HG03439 (cell line): ENCODE measurements around the gene POMGNT2.

Experiments used
- ATAC-seq: cut with Tn5 transposase; IDR thresholded peaks from one replicate; pipeline ENCODE4 v1.9.1; 2021; ENCODE audit warnings: mild to moderate bottlenecking, moderate library complexity; ENCODE audit not compliant: unreplicated experiment

The POMGNT2 gene

GRCh38 chr3:43104039-43104438 lies 1.8 kb downstream of the POMGNT2 start:
- no peak for ATAC-seq

DNA sequence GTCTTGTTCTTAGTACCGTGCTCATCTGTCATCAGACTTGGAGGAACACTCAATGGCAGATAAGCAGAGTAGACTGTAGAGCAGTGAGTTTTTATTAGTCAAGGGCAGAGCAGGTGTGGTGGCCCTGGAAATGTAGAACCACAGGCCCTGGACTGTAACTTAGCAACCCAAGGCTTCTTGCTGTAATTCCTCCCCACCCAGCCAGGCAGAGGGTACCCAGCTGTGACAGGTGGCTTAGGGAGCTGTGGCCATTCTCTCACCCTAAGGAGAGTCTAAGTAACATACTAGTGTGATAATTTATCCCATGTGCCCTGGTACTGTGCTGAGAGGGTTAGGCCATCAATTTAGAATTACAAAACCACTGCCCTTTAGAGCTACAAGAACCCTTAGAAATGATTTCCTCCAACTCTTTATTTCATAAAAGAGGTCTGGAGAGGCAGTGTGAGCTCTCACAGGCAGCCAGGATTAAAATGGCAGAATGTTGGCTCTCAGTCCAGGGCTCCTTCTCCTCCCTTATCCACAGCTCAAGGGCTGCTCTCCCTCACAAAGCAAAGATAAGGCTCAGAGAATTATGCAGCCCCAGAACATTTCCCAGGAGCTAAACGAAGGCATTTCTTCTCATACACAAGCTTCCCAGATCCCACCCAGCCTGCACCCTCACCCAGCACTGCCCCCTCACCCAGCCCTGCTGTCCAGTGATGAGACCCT lies 3.0 kb downstream of the POMGNT2 start:
- ATAC-seq, result no peak

- ATAC-seq, result no peak
Observed at GRCh38 chr3:43098761-43099160, 7.1 kb downstream of the POMGNT2 start.

GRCh38 chr3:43097400-43098080 lies 8.3 kb downstream of the POMGNT2 start:
- no peak for ATAC-seq

- ATAC-seq, result no peak
Observed at GRCh38 chr3:43096761-43097160, 9.1 kb downstream of the POMGNT2 start.

- ATAC-seq, result no peak
Observed at GRCh38 chr3:43095370-43095769, 10.5 kb downstream of the POMGNT2 start.

DNA sequence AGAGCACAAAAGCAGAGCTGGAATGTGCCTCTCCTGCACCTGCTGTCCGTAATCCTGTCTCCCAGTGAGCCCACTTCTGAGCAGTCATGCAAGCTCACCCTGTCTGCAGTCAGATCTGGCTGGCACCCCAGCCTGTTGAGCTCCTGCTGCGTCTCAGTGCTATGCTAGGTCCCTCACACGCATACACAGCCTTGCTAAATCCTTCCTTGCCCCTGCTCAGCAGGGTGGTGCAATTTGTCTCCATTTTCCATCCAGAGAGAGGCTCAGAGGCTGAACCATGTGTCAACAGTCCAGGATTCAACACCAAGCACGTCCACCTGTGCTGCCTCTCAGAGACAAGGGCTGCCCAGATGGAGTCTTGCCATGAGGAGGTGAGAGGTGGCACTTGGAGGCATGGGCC lies 11.0 kb downstream of the POMGNT2 start:
- ATAC-seq, result no peak

- ATAC-seq, result no peak
Observed at GRCh38 chr3:43094381-43094780, 11.5 kb downstream of the POMGNT2 start.

GRCh38 chr3:43093974-43094373 lies 11.9 kb downstream of the POMGNT2 start:
- no peak for ATAC-seq

GRCh38 chr3:43093006-43093405 lies 12.9 kb downstream of the POMGNT2 start:
- ATAC-seq, result no peak

DNA sequence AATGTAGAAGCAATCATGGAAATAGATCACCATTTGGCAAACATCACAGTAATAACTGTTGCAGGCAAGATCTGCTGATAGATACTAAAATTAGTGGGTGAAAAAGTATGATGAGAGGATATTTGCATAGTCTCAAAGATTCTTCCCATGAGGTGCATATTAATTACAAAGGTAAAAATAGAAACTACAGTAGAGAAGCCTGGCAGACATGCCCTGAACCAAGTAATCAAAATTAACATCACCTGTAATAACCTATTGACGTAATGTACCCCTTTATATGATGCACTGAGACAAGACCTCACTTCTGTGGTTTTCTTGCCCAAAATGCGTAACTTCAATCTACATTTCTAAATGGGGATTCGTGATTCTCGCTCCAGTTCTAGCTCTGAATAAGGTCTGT lies 14.4 kb downstream of the POMGNT2 start:
- no peak for ATAC-seq

- no peak for ATAC-seq
Observed at GRCh38 chr3:43090238-43090637, 15.6 kb downstream of the POMGNT2 start.

DNA sequence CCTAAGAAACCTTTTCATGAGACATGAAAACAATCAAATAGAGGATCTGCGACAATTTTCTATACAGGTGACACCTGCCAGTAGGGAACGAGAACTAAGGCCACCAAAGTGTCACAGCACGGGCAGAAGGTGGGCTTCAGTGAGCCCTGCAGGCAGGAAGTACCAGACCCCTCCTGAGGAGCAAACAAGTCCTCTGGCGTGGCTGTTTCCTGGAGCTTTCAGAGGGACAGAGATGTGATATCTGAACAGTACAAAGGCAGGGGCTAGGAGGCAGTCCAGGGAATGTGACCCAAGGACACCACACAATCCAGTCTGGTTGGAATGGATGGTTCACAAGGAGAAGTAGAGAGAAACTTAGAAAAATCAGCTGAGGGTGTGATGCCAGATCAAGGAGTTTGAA lies 16.8 kb downstream of the POMGNT2 start:
- ATAC-seq, result no peak

GRCh38 chr3:43087249-43087776 lies 18.6 kb downstream of the POMGNT2 start:
- ATAC-seq, result no peak

GRCh38 chr3:43086460-43087165 lies 19.3 kb downstream of the POMGNT2 start:
- ATAC-seq, result no peak

DNA sequence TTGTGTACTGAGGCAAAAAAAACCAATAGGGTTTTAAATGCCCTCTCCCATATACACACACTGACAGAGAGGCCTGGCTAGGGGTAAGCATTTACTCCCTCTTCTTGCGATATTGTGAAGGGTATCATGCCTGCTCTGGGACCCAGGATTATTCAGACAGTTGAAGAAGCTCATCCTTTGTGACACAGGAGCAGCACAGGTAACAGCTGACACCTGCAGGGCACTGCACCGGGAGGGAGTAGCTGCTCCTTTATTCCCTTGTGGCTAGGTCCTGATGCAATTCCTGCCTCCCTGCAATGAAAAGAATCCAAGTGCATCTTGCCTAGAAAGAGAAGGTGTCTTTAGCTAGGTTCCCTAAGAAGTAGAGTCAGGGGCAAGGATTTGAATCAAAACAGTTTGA lies 23.4 kb downstream of the POMGNT2 start:
- ATAC-seq, result no peak

- no peak for ATAC-seq
Observed at GRCh38 chr3:43081796-43082195, 24.1 kb downstream of the POMGNT2 start.

- no peak for ATAC-seq
Observed at GRCh38 chr3:43080726-43081568, 24.9 kb downstream of the POMGNT2 start.

GRCh38 chr3:43079536-43080332 lies 26.1 kb downstream of the POMGNT2 start:
- no peak for ATAC-seq

GRCh38 chr3:43077707-43078106 lies 28.2 kb downstream of the POMGNT2 start:
- no peak for ATAC-seq
